ENCODE measurements around the gene ELAVL4.

DNA sequence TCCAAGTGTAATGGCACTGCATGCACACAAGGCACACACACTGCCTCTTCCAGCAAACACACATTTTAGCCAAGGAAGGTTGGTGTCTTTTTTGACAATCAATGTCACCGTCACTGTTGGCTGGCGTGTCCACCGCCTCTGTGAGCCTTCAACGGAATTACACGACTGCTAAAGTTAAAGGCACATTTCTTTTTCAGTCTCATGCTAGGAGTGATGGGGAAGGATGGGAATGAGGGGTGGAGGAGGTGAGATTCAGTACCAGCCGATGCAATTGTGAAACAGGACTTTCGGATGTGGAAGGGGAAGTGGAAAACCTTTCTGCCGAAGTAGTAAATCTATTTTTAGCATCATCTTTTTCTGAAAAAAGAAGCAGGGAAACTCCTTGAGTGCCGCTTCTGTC, 1.4 kb downstream of the ELAVL4 start:
- TF ChIP-seq POLR2A (IDR thresholded peaks at IDR 0.05) (no peak), CTCF (IDR thresholded peaks at IDR 0.05) (no peak)

Data from adrenal gland (tissue), 5 donors.